HG03439 (cell line): Measurements from ENCODE around the gene LYRM2.
"Not testable (repeated sequence)": the region's sequence is repeated elsewhere in the genome, so short reads cannot be mapped to it uniquely, and the experiment has no call there.

Experiments used
- ATAC-seq: cut with Tn5 transposase; IDR thresholded peaks from one replicate; pipeline ENCODE4 v1.9.1; 2021; ENCODE audit warnings: mild to moderate bottlenecking, moderate library complexity; ENCODE audit not compliant: unreplicated experiment

LYRM2 gene

GRCh38 chr6:89650579-89650978, 12.0 kb upstream of the LYRM2 start:
- no peak for ATAC-seq

GRCh38 chr6:89649682-89650081, 11.1 kb upstream of the LYRM2 start:
- ATAC-seq = no peak

GRCh38 chr6:89644864-89645263, 6.3 kb upstream of the LYRM2 start:
- ATAC-seq = no peak

- no peak for ATAC-seq
These were observed 4.9 kb upstream of the LYRM2 start for GRCh38 chr6:89643406-89643805.

- no peak for ATAC-seq
These were observed 4.4 kb upstream of the LYRM2 start for GRCh38 chr6:89642956-89643355.

GRCh38 chr6:89641581-89641980, 3.0 kb upstream of the LYRM2 start:
- ATAC-seq = not testable (repeated sequence)

- ATAC-seq = no peak
These were observed 2.3 kb upstream of the LYRM2 start for GRCh38 chr6:89640804-89641203.

GRCh38 chr6:89637960-89638319, 607 bp downstream of the LYRM2 start:
- ATAC-seq = no peak

GRCh38 chr6:89636412-89636811, 2.1 kb downstream of the LYRM2 start:
- not testable (repeated sequence) for ATAC-seq

GRCh38 chr6:89630488-89630887, 8.1 kb downstream of the LYRM2 start:
- ATAC-seq = no peak

GRCh38 chr6:89623749-89624148, 14.8 kb downstream of the LYRM2 start:
- no peak for ATAC-seq

GRCh38 chr6:89619567-89619966, 19.0 kb downstream of the LYRM2 start:
- ATAC-seq = no peak

GRCh38 chr6:89618026-89618425, 20.5 kb downstream of the LYRM2 start:
- ATAC-seq = no peak

- ATAC-seq = no peak
These were observed 22.0 kb downstream of the LYRM2 start for GRCh38 chr6:89616531-89616930.

- no peak for ATAC-seq
These were observed 22.7 kb downstream of the LYRM2 start for GRCh38 chr6:89615882-89616281.

GRCh38 chr6:89613790-89614189, 24.8 kb downstream of the LYRM2 start:
- no peak for ATAC-seq

- ATAC-seq = no peak
These were observed 26.4 kb downstream of the LYRM2 start for GRCh38 chr6:89612121-89612520.

GRCh38 chr6:89611666-89612065, 26.9 kb downstream of the LYRM2 start:
- ATAC-seq = no peak

GRCh38 chr6:89610149-89610642, 28.4 kb downstream of the LYRM2 start:
- peak; percentile 61 for ATAC-seq

GRCh38 chr6:89605861-89606260, 32.7 kb downstream of the LYRM2 start:
- ATAC-seq = no peak

GRCh38 chr6:89604653-89605052, 33.9 kb downstream of the LYRM2 start:
- ATAC-seq = no peak

GRCh38 chr6:89602166-89602565, 36.4 kb downstream of the LYRM2 start:
- no peak for ATAC-seq

GRCh38 chr6:89599727-89600126, 38.8 kb downstream of the LYRM2 start:
- ATAC-seq = no peak

GRCh38 chr6:89597988-89598387, 40.6 kb downstream of the LYRM2 start:
- ATAC-seq = no peak
